ENCODE data around the gene UAP1.
A peak's percentile ranks its signal among the peaks of the same experiment; 100 is the strongest.

UAP1 gene

DNA sequence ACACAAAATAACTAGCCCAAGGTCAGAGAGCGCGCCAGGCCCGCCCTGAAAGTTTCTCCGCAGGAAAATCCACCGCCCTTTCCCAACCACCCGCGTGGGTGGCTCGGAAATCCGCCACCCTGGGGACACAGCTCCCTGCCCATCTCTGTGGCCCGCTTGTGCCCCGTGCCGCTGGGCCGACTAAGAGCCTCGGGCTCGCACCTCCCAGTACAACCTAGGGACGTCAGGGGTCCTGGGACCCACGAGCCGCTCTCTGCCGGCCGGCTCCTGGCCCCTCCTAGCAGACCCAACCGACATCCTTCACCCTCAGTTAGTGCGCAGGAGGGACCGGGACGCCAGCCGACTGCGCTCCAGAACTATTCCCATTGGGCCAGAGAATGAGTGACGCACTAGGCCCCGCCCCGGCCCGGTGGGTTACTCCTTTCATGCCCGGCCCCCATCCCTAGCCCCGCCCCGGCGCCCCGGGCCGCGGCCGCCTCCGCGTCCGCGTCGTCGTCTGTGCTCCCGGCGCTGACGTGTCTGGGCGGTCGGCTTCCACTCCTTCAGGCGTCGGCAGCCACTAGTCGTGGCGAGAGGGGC lies 396 bp upstream of the UAP1 start:
- POLR2A ChIA-PET = interaction anchor here (0.7 kb wide), 1 partner anchor 27 kb away, joined by 3 read pairs; no protein-coding TSS in a partner anchor

DNA sequence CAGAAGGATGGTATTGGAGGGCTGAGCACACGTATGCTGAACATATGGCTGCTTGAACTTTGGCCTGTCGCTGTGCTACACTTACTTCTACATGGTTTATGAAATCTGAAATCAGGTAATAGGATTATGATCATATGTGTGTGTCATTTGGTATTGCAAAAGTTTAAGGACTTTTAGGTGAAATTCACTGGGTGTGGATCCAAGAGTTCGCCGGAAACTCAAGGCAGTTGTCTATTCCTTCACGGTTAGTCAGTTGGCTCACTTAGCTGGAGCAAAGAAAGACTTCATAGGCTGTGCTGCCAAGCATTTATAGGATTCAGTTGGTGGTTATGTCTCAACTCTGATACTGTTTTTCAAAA lies 927 bp downstream of the UAP1 start:
- CTCF ChIA-PET = interaction anchor here (1.3 kb wide), 1 partner anchor 51 kb away, joined by 3 read pairs; no protein-coding TSS in a partner anchor
- DNase-seq (ENCODE audit: extremely low spot score) = no peak
- POLR2A ChIA-PET = no interaction called here
- TF ChIP-seq, protein P1, sequence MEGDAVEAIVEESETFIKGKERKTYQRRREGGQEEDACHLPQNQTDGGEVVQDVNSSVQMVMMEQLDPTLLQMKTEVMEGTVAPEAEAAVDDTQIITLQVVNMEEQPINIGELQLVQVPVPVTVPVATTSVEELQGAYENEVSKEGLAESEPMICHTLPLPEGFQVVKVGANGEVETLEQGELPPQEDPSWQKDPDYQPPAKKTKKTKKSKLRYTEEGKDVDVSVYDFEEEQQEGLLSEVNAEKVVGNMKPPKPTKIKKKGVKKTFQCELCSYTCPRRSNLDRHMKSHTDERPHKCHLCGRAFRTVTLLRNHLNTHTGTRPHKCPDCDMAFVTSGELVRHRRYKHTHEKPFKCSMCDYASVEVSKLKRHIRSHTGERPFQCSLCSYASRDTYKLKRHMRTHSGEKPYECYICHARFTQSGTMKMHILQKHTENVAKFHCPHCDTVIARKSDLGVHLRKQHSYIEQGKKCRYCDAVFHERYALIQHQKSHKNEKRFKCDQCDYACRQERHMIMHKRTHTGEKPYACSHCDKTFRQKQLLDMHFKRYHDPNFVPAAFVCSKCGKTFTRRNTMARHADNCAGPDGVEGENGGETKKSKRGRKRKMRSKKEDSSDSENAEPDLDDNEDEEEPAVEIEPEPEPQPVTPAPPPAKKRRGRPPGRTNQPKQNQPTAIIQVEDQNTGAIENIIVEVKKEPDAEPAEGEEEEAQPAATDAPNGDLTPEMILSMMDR (IDR thresholded peaks at IDR 0.05; ENCODE audit: control extremely low read depth, extremely low read depth, low read depth, missing control alignments) = no peak

More for the DNA sequence above, 396 bp upstream of the UAP1 start:
- CTCF ChIA-PET = interaction anchor here (1.7 kb wide), 1 partner anchor 52 kb away, joined by 4 read pairs; no protein-coding TSS in a partner anchor
- TF ChIP-seq, protein P1 (IDR thresholded peaks at IDR 0.05; ENCODE audit: control extremely low read depth, extremely low read depth, low read depth, missing control alignments) = no peak
- peak; percentile 97 for DNase-seq (ENCODE audit: extremely low spot score)

DNA sequence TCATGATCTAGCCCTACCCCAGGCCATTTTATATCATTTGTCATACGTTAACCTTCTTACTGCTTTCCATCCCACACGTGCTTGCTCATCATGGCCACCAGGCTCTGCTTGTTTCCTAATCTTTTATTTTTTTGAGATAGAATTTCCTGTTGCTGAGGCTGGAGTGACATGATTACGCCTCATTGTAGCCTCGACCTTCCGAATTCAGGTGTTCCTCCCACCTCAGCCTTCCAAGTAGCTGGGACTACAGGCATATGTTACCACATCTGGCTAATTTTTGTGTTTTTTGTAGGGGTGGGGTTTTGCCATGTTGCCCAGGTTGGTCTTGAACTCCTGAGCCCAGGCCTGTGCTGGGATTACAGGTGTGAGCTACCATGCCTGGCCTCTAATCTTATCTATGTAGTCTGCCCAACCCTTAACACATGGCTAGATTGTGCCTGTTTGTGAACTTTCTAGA lies 3.3 kb downstream of the UAP1 start:
- TF ChIP-seq, protein P1 (IDR thresholded peaks at IDR 0.05; ENCODE audit: control extremely low read depth, extremely low read depth, low read depth, missing control alignments) = no peak
- CTCF ChIA-PET = interaction anchor here (1.2 to 2.8 kb wide), 3 partner anchors 9 to 27 kb away, joined by 3 to 12 read pairs (median 4); no protein-coding TSS in a partner anchor
- POLR2A ChIA-PET = no interaction called here
- DNase-seq (ENCODE audit: extremely low spot score) = no peak

DNA sequence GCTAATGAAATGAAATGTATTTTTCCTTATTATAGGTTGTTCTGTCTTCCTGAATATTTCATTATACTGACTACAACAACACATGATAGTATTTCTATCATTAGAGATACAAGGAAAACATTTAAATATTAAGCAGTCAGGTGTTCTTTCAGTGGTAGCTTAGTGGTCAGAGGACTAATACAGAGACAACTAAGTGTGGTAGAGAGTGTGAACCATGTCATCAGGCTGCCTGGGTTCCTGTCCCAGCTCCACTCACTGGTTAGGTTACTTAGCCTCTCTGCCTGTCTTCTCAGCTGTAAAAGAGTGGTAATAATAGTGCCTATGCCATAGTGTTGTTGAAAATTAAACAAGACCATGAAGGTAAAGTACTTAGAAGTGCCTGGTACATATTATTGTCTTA lies 3.9 kb downstream of the UAP1 start:
- POLR2A ChIA-PET = no interaction called here
- TF ChIP-seq, protein P1 (IDR thresholded peaks at IDR 0.05; ENCODE audit: control extremely low read depth, extremely low read depth, low read depth, missing control alignments) = no peak
- CTCF ChIA-PET = interaction anchor here (0.9 to 5.0 kb wide), 6 partner anchors 9 to 509 kb away, joined by 3 to 23 read pairs (median 4); no protein-coding TSS in a partner anchor
- no peak for DNase-seq (ENCODE audit: extremely low spot score)

- CTCF ChIA-PET = interaction anchor here (1.1 to 5.0 kb wide), 5 partner anchors 9 to 62 kb away, joined by 3 to 23 read pairs (median 3); no protein-coding TSS in a partner anchor
- POLR2A ChIA-PET = no interaction called here
- no peak for DNase-seq (ENCODE audit: extremely low spot score)
- TF ChIP-seq, protein P1 (IDR thresholded peaks at IDR 0.05; ENCODE audit: control extremely low read depth, extremely low read depth, low read depth, missing control alignments) = no peak
Measured at GRCh38 chr1:162566870-162567269, 5.3 kb downstream of the UAP1 start.

GRCh38 chr1:162568802-162569201 lies 7.3 kb downstream of the UAP1 start:
- DNase-seq (ENCODE audit: extremely low spot score) = no peak
- TF ChIP-seq, protein P1 (IDR thresholded peaks at IDR 0.05; ENCODE audit: control extremely low read depth, extremely low read depth, low read depth, missing control alignments) = no peak
- POLR2A ChIA-PET = no interaction called here
- CTCF ChIA-PET = interaction anchor here (1.3 to 5.0 kb wide), 3 partner anchors 9 to 24 kb away, joined by 3 to 23 read pairs (median 4); no protein-coding TSS in a partner anchor

Data from GM10248 (cell line).